Tibial nerve (tissue), 4 donors: ENCODE data around the gene FER.

Experiments
- EP300 ChIP-seq, 2 donors: sonication (generic); formaldehyde crosslinking; IDR thresholded peaks; one replicate each; pipeline ENCODE4 v1.6.1; 2017; ENCODE audit warnings: antibody characterized with exemption in 2 of 2, mild to moderate bottlenecking in 1 of 2
- POLR2A ChIP-seq, 2 donors: fragments of 450-650 bp; IDR thresholded peaks; one replicate each; pipeline ENCODE4 v1.6.1; 2017; ENCODE audit warnings: antibody characterized with exemption in 2 of 2, mild to moderate bottlenecking in 2 of 2, moderate library complexity in 2 of 2
- TF ChIP-seq, protein P1 (sequence below), 5 experiments: fragments of 200-600 bp in 3 of 5; fragments of 450-650 bp in 2 of 5; sonication (generic) in 3 of 5; IDR thresholded peaks; one replicate each; pipeline ENCODE4 v1.5.1; 2016 to 2019; ENCODE audit warnings: antibody characterized with exemption in 5 of 5, mild to moderate bottlenecking in 3 of 5, moderate library complexity in 2 of 5

DNA sequence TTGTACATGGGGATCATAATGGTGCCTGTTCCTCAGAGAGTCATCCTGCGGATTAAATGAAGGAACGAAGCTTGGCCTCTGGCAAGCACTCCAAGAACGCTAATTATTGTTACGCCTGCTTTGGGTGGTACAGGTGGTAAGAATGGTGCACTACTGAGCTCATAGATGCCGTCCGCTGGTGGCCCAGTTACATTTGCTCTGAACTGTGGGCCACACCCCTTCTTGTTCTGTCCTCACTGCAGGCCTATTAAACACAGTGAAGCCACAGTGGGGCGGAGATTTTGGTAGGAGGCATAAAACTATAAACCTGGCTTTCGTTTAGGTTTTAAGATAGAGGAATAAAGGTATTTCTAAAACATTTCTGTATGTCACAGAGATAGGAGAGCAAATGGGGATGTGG, 40.6 kb upstream of the FER start:
- no peak for TF ChIP-seq POLR2A (IDR thresholded peaks at IDR 0.05)
- TF ChIP-seq, protein P1, sequence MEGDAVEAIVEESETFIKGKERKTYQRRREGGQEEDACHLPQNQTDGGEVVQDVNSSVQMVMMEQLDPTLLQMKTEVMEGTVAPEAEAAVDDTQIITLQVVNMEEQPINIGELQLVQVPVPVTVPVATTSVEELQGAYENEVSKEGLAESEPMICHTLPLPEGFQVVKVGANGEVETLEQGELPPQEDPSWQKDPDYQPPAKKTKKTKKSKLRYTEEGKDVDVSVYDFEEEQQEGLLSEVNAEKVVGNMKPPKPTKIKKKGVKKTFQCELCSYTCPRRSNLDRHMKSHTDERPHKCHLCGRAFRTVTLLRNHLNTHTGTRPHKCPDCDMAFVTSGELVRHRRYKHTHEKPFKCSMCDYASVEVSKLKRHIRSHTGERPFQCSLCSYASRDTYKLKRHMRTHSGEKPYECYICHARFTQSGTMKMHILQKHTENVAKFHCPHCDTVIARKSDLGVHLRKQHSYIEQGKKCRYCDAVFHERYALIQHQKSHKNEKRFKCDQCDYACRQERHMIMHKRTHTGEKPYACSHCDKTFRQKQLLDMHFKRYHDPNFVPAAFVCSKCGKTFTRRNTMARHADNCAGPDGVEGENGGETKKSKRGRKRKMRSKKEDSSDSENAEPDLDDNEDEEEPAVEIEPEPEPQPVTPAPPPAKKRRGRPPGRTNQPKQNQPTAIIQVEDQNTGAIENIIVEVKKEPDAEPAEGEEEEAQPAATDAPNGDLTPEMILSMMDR (IDR thresholded peaks at IDR 0.05), result no peak
- no peak for TF ChIP-seq EP300 (IDR thresholded peaks at IDR 0.05)
